ENCODE measurements around the gene OSBPL2.

GRCh38 chr20:62316331-62317166, 78.2 kb downstream of the OSBPL2 start:
- TF ChIP-seq, protein P1, sequence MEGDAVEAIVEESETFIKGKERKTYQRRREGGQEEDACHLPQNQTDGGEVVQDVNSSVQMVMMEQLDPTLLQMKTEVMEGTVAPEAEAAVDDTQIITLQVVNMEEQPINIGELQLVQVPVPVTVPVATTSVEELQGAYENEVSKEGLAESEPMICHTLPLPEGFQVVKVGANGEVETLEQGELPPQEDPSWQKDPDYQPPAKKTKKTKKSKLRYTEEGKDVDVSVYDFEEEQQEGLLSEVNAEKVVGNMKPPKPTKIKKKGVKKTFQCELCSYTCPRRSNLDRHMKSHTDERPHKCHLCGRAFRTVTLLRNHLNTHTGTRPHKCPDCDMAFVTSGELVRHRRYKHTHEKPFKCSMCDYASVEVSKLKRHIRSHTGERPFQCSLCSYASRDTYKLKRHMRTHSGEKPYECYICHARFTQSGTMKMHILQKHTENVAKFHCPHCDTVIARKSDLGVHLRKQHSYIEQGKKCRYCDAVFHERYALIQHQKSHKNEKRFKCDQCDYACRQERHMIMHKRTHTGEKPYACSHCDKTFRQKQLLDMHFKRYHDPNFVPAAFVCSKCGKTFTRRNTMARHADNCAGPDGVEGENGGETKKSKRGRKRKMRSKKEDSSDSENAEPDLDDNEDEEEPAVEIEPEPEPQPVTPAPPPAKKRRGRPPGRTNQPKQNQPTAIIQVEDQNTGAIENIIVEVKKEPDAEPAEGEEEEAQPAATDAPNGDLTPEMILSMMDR (IDR thresholded peaks at IDR 0.05) = no peak
- no peak for TF ChIP-seq POLR2A (IDR thresholded peaks at IDR 0.05)
- no peak for TF ChIP-seq POLR2AphosphoS5 (IDR thresholded peaks at IDR 0.05)
